HG03442 (cell line): Measurements from ENCODE around the gene MAN2C1.
"Not testable (repeated sequence)": the region's sequence is repeated elsewhere in the genome, so short reads cannot be mapped to it uniquely, and the experiment has no call there.

Experiments
- ATAC-seq: cut with Tn5 transposase; IDR thresholded peaks from one replicate; pipeline ENCODE4 v1.9.1; 2021; ENCODE audit warnings: mild to moderate bottlenecking, moderate library complexity; ENCODE audit not compliant: unreplicated experiment

The MAN2C1 gene

DNA sequence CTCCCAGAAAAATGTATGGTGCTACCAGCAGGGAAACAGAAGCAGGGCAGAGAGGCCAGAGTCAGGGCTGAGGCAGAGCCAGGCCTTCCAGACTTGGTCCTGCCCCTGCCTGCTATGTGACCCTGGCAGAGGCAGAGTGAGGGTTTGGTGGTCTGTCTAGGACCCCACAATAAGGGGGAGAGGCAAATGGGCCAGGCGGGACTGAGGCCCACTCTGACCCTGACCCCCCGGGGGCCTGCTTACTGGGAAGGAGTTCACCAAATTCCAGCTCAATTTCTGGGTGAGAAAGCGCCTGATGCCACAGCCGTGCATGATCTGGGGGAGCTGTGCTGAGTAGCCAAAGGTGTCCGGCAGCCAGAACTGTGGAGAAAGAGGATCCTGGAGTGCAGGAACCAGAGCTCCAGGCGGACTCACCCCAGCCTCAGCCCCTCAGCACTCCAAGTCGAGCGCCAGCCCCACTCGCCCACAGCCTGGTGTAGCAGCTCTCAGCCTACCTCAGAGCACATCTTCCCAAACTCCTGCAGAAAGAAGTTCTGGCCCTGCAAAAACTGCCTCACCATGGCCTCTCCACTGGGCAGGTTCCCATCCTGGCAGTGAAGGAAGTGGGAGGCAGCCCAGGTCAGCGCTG lies 6.9 kb downstream of the MAN2C1 start:
- ATAC-seq: no peak

DNA sequence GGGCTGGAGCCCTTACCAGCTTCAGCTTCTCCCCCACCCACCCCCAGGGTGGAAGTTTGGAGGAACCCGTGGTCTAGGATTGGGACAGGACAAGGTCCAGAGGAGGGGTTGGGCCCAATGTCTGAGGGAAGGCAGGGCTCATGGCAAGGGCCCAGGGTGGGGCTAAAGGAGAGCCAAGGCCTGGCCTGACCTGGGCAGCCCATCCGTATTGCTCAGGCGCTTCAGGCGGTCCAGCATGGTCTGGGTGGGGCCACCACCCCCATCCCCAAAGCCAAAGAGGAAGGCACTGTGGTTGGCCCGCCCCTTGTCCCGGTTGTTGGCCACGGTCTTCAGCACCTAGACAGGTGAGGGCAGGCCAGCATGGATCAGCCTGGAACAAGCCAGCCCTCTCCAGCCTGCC lies 7.6 kb downstream of the MAN2C1 start:
- ATAC-seq: no peak

DNA sequence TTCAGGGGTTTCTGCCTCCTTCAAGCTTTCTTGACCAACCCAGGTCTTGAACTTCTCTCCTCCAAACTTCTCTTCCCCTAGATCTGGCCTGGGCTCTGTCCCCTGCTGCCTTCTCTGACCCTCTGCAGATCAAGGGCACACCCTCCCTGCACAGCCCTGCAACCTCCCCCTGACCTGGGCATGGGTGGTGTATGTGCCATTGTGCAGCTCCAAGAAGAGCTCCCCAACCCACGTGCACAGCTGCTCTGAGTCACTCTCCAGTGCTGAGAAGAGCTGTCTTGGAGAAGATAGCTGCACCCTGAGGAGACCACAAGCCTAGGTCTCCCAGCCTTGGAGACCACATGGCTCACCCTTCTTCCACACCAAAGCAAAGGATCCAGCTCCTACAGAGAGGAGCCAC lies 8.0 kb downstream of the MAN2C1 start:
- no peak for ATAC-seq

DNA sequence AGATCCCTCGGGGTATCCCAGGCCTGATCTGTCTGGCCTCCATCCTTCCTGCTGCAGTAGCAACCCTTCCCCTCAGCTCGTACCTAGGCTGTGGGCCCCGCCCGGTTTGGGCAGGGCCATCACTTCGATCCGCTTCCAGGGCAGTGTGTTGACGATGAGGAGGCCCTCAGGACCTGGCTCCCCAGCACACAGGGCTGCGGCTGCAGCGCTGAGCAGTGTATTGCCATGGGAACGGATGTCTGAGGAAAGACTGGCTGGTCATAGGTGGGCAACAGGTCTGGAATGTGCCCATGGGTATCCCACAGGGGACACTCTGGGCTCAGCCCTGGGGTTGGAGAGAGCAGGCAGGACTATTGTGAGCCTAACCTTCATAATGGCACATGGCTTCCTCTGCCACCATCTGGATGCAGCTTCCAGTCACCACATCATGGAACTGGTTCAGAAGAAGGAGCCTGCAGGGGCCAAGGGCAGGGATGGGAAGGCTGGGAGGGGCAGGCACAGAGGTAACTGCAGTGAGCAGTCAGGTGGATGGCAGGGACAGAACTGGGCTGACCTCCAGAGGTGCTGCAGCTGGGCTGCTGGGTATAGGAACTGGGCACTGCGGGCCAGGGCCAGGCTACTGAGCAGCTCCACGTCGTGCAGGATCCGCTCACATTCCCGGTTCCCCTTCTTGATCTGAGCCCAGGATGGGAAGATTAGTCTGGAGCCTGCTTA lies 8.7 kb downstream of the MAN2C1 start:
- no peak for ATAC-seq

DNA sequence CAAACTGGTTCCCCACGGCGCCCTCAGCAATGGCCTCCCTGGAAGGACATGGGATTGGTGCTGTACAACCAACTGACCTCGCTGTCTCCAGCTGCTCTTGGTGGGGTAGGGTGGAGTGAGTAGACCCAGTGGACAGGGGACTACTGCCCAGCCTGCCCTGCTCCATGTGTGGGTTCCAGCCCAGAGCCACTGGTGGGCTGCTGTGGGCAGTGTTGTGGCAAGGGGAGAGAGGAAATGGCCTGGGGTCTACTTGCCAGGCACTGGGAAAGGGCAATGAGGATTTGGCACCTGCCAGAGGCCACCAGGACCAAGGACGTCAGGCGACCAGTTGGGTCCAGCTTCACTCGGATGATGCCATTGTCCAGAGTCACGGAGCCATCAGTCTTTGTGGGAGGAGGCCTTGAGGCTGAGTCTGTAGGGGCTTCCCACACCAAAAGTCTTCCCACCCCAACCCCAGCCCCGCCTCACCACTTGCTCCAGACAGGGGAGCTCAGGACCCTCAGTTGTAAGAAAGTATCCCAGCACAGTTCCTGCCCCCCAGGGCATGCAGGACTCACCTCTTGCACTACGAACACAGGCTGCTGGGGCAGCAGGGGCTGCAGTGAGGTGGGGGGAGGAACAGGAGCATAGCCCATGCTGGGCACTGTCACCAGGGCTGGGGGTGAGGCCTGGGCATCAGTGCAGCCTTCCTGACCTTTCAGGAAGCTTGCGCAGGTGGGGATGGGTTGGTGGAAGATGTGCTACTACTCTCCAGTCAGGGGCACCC lies 9.5 kb downstream of the MAN2C1 start:
- ATAC-seq: no peak

DNA sequence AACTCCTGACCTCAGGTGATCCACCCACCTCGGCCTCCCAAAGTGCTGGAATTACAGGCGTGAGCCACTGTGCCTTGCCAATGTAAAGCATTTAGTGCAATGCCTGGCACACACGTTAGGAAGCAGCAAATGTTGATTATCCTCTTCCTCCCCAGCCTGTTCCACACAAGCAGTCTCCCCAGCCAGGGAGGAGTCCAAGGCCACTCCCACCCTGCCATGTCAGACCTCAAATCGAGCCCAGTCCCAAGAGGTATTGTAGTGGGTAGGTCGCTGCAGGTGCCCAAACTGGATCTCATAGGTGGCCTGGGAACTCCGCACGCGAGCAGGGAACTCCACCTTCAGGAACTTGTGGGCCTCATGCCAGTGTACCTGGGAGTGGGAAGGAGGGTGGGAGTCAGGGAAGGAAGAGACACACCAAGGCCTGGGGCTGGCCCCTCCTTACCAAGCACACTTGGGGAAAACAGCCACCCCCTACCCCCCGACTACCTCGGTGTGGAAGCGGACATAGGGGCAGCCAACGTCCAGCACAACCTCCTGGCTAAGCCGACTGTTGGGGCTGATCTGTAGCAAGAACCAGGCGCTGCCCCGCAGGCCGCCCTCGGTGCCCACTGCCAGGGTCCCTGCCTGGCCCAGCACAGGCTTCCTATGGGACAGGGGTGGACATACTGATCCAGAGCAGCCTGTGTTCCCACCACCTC lies 10.3 kb downstream of the MAN2C1 start:
- ATAC-seq: no peak

DNA sequence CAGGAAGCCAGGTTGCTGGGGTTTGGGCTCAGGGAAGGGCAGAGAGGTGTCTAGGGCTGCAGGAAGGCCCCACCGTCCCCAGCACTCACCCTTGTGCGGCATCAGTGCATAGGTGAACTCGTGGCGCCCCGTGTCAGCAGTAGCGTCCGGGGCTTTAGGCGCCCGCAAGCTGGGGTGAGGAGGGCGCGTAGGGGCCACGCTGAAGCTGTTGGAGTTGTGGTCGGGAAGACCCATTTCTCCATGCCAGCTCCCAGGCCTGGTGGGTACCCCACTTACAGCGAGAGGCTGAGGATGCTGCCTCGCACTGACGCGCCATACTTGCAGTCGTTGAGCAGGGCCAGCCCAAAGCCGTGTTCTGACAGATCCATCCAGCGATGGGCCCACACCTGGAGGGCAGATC lies 11.9 kb downstream of the MAN2C1 start:
- no peak for ATAC-seq

DNA sequence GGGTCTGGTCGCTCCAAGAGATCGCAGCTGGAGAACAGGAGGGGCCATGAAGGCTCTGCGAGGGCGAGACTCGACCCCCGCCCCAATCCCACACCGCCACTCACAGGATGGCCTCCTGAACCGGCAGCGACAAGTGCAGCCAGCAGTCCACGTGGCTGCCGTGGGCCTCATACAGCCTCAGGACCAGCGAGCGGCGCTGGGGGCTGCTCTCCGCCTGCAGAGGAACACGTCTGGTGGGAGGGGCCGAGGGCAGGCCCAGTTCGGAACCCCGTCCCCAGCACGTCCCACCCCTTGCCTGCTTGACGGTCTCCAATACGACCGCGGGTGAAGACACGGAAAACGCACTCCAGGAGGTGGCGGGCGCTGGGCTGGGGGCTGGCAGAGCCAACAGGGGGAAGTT lies 12.4 kb downstream of the MAN2C1 start:
- no peak for ATAC-seq

DNA sequence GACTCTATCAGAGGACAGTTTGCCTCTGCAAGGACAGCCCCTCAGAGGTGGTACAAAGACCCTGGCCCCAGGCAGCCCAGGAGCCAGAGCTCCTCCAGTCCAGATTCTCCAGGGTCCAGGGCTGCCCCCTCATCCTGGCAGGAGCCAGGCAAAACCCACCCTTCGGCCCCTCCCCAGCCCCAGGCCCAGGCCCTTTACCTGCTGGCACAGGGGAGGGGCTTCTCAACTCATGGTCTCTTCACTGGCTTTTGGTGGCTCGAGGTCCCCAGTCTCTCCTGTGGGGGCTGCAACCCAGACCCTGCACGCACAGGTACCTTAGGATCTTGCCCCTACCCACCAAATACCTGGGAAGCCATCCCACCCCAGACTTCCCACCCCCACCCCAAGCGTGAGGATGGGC lies 13.0 kb downstream of the MAN2C1 start:
- ATAC-seq: no peak

DNA sequence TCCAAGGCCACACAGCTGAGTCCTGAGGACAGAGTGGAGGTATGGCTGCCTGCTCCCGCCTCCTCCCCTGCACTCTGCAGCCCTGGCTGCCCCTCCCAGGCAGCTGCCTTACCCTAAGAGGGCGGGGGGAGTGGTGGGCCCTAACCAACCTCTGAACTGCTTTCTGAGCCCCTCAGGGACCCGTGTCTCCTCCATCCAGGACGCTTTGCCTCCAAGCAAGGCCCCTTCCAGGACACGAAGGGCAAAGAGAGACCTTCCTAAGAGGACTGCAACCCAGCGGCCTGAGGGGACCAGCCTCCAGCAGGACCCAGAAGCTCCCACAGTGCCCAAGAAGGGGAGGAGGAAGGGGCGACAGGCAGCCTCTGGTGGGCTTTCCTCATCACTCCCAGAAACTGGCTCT lies 14.0 kb downstream of the MAN2C1 start:
- no peak for ATAC-seq

DNA sequence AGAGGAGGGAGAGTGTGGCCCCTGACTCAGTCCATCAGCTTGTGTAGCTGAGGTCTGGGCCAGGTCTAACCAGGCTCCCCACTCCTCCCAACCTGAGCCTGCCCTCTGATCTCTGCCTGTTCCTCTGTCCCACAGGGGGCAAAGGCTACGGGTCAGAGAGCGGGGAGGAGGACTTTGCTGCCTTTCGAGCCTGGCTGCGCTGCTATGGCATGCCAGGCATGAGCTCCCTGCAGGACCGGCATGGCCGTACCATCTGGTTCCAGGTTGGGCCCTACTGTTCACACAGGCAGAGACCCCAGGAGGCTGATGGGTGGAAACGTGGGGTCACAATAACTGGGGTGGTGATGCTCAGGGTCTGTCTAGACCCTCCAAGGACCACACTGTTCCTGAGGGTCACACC lies 14.8 kb downstream of the MAN2C1 start:
- no peak for ATAC-seq

DNA sequence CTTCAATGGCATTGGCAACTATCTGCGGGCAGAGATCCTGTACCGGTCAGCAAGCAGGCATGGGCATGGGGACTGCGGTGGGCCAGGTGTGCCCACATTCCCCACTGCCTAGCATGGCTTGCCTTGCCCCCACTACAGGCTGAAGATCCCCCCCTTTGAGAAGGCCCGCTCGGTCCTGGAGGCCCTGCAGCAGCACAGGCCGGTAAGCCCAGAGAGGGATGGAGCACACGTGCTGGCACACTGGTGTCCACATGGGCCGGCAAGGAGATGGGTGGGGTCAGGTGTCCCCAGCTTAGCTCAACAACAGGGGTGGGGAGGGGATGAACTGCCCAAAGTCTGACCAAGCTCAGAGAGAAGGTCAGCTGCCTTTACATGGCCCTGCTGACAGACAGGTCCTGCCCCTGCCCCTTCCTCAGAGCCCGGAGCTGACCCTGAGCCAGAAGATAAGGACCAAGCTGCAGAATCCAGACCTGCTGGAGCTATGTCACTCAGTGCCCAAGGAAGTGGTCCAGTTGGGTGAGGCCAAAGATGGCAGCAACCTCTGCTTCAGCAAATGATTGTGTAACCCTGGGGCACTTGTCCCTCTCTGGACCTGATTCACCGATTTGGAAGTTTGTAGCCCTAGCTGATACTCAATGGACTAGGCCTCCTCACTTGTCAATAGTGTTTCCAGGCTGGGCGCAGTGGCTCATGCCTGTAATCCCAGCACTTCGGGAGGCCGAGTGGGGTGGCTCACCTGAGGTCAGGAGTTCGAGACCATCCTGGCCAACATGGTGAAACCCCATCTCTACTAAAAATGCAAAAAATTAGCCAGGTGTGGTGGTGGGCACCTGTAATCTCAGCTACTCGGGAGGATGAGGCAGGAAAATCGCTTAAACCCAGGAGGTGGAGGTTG lies 16.0 kb downstream of the MAN2C1 start:
- no peak for ATAC-seq

DNA sequence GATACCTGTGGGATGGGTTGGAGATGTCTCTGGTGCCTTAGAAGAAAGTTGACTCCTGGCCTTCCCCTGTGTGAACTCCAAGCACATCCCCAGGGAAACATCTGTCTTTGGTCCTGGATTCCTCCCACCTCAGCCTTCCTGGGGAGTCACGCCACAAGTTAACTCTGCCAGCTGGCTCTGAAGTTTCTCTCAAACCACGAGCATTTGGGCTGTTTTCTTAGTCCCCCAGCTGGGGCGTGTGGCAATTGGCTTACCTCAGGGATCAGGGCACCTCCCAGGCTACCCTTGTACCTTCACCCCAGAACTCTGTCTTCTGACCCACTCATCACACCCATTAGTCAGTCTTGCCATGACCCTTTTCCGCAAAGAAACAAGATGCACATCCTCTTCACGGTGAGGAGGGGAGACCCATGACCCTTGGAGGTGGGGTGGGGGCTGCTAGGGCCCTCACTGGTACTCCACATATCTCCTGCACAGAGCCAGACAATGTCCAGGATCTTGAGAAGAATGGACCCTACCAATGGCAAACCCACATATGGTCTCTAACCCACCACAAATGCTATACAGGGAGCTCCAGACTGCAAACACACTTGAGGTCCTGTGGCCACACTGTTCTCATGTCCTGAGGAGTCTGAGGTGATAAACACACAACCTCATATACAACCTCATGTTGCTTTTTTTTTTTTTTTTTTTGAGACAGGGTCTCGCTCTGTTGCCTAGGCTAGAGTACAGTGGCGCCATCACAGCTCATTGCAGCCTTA lies 17.6 kb downstream of the MAN2C1 start:
- ATAC-seq: no peak

DNA sequence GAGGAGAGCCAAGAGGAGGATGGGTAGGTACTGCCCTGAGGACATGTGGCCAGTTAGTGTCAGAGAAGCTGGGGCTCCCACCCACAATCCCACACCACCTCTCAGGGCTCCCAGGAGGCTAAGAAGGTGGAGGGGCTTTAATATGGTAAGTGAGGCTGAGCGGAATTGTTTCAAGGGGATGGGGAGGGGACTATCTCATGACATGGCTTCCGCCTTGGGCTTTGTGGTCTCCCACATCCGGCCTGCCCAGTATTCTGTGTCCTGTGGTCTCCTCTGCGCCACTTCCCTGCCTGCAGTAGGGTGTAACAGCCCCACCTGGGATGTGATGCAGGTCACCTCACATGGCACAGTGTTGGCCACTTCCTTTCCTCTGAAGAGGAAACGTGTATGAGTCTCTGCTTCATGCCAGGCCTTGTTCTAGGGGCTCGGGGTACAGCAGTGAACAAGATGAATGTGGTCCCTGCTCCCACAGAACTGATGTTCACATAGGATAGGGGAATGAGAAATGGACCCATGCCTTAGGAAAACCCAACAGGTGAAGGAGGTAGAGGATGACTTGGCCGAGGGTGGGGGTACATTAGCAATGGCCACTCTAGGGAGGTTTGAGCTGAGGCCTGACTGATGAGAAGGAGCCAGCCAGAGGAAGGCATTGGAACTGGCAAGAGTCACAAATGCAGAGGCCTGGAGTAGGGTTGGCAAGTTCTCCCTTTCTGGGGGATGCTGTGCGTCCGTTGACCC lies 18.4 kb downstream of the MAN2C1 start:
- ATAC-seq: no peak

DNA sequence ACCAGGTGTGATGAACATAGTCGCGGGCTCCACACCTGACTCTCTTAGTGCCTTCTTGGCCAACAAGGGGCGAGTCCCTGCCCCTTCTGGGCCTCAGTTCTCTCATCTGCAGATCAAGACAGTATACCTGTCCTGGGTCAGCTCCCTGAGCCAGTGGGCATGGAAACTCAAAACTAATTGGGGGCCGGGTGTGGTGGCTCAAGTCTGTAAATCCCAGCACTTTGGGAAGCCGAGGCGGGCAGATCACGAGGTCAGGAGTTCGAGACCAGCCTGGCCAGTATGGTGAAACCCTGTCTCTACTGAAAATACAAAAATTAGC lies 19.1 kb downstream of the MAN2C1 start:
- not testable (repeated sequence) for ATAC-seq

DNA sequence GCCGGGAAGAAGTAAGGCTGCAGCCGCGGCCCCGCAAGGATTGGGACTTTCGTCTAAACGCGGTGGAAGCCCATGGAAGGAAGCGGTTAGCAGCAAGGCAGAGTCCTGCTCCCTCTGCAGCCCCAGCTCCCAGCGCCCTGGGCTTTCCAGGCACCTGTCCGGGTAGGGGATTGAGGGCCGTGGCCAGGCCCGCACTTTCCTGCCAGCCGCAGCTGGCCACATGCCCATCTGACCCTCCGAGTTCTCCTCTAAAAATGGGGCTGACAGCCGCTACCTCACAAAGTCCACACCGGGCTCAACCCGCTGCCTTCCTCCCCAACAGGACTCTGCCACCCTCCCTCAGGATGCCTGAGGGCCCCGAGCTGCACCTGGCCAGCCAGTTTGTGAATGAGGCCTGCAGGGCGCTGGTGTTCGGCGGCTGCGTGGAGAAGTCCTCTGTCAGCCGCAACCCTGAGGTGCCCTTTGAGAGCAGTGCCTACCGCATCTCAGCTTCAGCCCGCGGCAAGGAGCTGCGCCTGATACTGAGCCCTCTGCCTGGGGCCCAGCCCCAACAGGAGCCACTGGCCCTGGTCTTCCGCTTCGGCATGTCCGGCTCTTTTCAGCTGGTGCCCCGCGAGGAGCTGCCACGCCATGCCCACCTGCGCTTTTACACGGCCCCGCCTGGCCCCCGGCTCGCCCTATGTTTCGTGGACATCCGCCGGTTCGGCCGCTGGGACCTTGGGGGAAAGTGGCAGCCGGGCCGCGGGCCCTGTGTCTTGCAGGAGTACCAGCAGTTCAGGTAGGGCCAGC lies 19.7 kb downstream of the MAN2C1 start:
- ATAC-seq: no peak

DNA sequence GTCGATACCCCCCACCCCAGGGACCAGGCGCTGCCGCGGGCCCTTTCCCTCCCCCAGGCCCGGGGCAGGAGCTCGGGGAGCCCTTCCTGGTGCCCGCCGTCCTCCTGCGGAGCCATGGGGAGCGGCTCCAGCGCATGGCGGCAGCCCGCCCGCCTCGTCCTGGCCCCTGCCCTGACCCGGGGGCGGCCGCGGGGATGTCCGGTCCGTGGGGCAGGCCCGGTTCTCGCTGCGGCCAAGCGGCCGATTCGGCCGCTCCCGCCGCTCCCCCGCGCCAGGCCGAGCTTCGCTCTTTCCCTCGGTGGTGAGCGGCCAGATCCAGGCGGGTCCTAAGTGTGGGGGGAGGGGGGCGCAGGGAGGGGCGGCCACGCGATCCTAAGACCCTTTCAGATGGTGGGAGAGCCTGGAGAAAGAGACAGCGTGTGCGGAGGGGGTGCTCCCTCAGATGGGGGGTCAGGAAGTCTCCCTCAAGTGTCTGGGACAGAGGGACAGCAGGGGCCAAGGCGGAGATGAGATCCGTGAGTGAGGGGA lies 20.3 kb downstream of the MAN2C1 start:
- ATAC-seq: no peak
